ENCODE results near the gene ANKRD9. TPM values are rescaled to one million over a fixed set of nuclear protein-coding genes. Genes with fewer than 3 reads are reported as not detected.

The ANKRD9 gene
- total and polyA plus RNA-seq, 2 experiments from 2014 or later: 46.5 to 90.7 TPM

- no peaks in the 10 kb centered on the region for H3K36me3 ChIP-seq (replicated peaks; ENCODE audit: insufficient read depth, low read depth)
- H3K4me1 ChIP-seq (ENCODE audit: insufficient read depth): no peaks in the 10 kb centered on the region
- no peaks in the 10 kb centered on the region for H3K27me3 ChIP-seq
- no peaks in the 10 kb centered on the region for H4K20me1 ChIP-seq (ENCODE audit: insufficient read depth, poor library complexity, severe bottlenecking)
- no peak for DNase-seq (ENCODE audit: low spot score)
- H3K4me2 ChIP-seq: no peak overlapping the region
- H3K27ac ChIP-seq: no peak overlapping the region
- H2AFZ ChIP-seq: no peak overlapping the region
- H3K4me3 ChIP-seq: no peak overlapping the region
- H3K79me2 ChIP-seq: no peaks in the 10 kb centered on the region
- H3K9me3 ChIP-seq (ENCODE audit: low read depth): no peaks in the 10 kb centered on the region
- no peaks in the 10 kb centered on the region for H3K9me2 ChIP-seq (replicated peaks; ENCODE audit: insufficient read depth)
- WGBS (ENCODE audit: low lambda C conversion rate, missing lambda C conversion rate): 97% methylated on average over 24 of the region's 24 CpGs
- no peak for TF ChIP-seq EZH2 (IDR thresholded peaks at IDR 0.05; ENCODE audit: borderline replicate concordance)
- TF ChIP-seq, protein P1, sequence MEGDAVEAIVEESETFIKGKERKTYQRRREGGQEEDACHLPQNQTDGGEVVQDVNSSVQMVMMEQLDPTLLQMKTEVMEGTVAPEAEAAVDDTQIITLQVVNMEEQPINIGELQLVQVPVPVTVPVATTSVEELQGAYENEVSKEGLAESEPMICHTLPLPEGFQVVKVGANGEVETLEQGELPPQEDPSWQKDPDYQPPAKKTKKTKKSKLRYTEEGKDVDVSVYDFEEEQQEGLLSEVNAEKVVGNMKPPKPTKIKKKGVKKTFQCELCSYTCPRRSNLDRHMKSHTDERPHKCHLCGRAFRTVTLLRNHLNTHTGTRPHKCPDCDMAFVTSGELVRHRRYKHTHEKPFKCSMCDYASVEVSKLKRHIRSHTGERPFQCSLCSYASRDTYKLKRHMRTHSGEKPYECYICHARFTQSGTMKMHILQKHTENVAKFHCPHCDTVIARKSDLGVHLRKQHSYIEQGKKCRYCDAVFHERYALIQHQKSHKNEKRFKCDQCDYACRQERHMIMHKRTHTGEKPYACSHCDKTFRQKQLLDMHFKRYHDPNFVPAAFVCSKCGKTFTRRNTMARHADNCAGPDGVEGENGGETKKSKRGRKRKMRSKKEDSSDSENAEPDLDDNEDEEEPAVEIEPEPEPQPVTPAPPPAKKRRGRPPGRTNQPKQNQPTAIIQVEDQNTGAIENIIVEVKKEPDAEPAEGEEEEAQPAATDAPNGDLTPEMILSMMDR (IDR thresholded peaks at IDR 0.05; ENCODE audit: poor library complexity): no peak
- no peak for TF ChIP-seq EZH2phosphoT487 (IDR thresholded peaks at IDR 0.05; ENCODE audit: low read depth, severe bottlenecking, unreplicated experiment)
These were observed 57.3 kb downstream of the ANKRD9 start for GRCh38 chr14:102452302-102452701.

Small RNA genes within 50 kb of the gene (microRNA-seq; reads per million reads assigned to microRNA genes)
- not detected for gene MIR4309

Small RNA genes within 50 kb of the gene (small RNA-seq; reads per million reads assigned to genes)
- gene MIR4309: not detected

Other genes starting within 250 kb of the ANKRD9 start
- 8.3 and 9.3 TPM in 2 replicates for gene MOK, start 204.6 kb downstream of the ANKRD9 start, total RNA-seq
- gene MOK, start 204.6 kb downstream of the ANKRD9 start, polyA plus RNA-seq: 8.8 and 13.5 TPM in 2 replicates
- 8.3 and 11.1 TPM in 2 replicates for gene ZNF839, start 190.0 kb downstream of the ANKRD9 start, total RNA-seq
- 8.8 and 9.8 TPM in 2 replicates for gene ZNF839, start 190.0 kb downstream of the ANKRD9 start, polyA plus RNA-seq
- 30.5 and 40.2 TPM in 2 replicates for gene CINP, start 146.9 kb downstream of the ANKRD9 start, total RNA-seq
- 22.9 and 33.8 TPM in 2 replicates for gene CINP, start 146.9 kb downstream of the ANKRD9 start, polyA plus RNA-seq
- gene TECPR2, start 146.8 kb downstream of the ANKRD9 start, total RNA-seq: 12.4 and 20.1 TPM in 2 replicates
- gene TECPR2, start 146.8 kb downstream of the ANKRD9 start, polyA plus RNA-seq: 7.3 and 9.5 TPM in 2 replicates
- gene RCOR1, start 82.9 kb upstream of the ANKRD9 start, total RNA-seq: 27.0 and 30.2 TPM in 2 replicates
- 9.9 and 12.2 TPM in 2 replicates for gene RCOR1, start 82.9 kb upstream of the ANKRD9 start, polyA plus RNA-seq

Data from hepatocyte (in vitro differentiated cells).